Type B pancreatic cell (in vitro differentiated cells): Measurements from ENCODE around the gene VPS37B. TPM values are rescaled to one million over a fixed set of nuclear protein-coding genes. Genes with fewer than 3 reads are reported as not detected.
A peak's percentile ranks its signal among the peaks of the same experiment; 100 is the strongest.

Source experiments
- DNase-seq: peaks from one replicate; pipeline ENCODE4 v3.0.0; 2021; ENCODE audit warnings: mixed read lengths; ENCODE audit not compliant: unreplicated experiment; ENCODE audit errors: extremely low spot score
- H3K27ac Mint-ChIP-seq: 2 replicates; pipeline ENCODE4 v1.8.0; 2021; ENCODE audit warnings: mild to moderate bottlenecking, mixed read lengths
- H3K27me3 Mint-ChIP-seq: 2 replicates; pipeline ENCODE4 v1.8.0; 2021; ENCODE audit warnings: mixed read lengths
- H3K36me3 Mint-ChIP-seq: 2 replicates; pipeline ENCODE4 v1.8.0; 2021; ENCODE audit warnings: mixed read lengths
- H3K4me1 Mint-ChIP-seq: one replicate; pipeline ENCODE4 v1.8.0; 2021; ENCODE audit warnings: mixed read lengths; ENCODE audit not compliant: unreplicated experiment
- H3K4me3 Mint-ChIP-seq: 2 replicates; pipeline ENCODE4 v1.8.0; 2021; ENCODE audit warnings: mild to moderate bottlenecking, mixed read lengths
- H3K9me3 Mint-ChIP-seq: 2 replicates; pipeline ENCODE4 v1.8.0; 2021; ENCODE audit warnings: mixed read lengths
- CTCF ChIP-seq: fragments of 200-600 bp; sonication (generic); conservative IDR thresholded peaks from 2 replicates; pipeline ENCODE4 v1.5.0; 2021; ENCODE audit warnings: antibody characterized with exemption, mild to moderate bottlenecking
- total RNA-seq: library from RNA; stranded (reverse); gene quantifications from 2 replicates; pipeline ENCODE4 v1.2.1, GENCODE V29; 2021; ENCODE audit warnings: low replicate concordance

The VPS37B gene
- total RNA-seq, 1 donor from 2014 or later: 32.4 TPM

DNA sequence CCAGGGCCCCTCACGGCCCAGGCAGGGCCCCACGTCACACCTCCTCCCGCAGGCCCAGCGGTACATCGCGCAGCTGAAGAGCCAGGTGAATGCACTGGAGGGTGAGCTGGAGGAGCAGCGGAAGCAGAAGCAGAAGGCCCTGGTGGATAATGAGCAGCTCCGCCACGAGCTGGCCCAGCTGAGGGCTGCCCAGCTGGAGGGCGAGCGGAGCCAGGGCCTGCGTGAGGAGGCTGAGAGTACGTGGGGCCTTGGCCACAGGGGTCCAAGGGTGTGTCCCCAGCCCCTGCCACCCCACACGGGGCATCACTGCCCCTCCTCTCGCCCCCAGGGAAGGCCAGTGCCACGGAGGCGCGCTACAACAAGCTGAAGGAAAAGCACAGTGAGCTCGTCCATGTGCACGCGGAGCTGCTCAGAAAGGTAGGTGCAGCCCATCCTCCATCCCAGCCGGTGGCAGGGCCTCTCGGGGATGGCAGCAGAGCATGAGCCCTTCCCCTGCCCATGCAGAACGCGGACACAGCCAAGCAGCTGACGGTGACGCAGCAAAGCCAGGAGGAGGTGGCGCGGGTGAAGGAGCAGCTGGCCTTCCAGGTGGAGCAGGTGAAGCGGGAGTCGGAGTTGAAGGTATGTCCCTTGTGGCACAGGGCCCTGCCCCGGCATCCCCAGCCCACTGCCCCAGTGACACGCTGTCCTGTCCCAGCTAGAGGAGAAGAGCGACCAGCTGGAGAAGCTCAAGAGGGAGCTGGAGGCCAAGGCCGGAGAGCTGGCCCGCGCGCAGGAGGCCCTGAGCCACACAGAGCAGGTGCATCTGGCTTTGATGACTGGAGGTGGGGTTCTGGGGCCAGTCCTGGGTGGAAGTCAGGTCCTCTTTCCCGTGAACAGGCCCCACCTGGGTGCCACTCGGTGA lies 39.7 kb downstream of the VPS37B start:
- peaks cover 5% of the 10 kb centered on the region for H3K4me1 Mint-ChIP-seq
- H3K27ac Mint-ChIP-seq: no peak overlapping the region
- H3K27me3 Mint-ChIP-seq: no peaks in the 10 kb centered on the region
- TF ChIP-seq CTCF: no peak
- DNase-seq: no peak
- H3K36me3 Mint-ChIP-seq: no peaks in the 10 kb centered on the region
- H3K4me3 Mint-ChIP-seq: no peak overlapping the region
- no peaks in the 10 kb centered on the region for H3K9me3 Mint-ChIP-seq

DNA sequence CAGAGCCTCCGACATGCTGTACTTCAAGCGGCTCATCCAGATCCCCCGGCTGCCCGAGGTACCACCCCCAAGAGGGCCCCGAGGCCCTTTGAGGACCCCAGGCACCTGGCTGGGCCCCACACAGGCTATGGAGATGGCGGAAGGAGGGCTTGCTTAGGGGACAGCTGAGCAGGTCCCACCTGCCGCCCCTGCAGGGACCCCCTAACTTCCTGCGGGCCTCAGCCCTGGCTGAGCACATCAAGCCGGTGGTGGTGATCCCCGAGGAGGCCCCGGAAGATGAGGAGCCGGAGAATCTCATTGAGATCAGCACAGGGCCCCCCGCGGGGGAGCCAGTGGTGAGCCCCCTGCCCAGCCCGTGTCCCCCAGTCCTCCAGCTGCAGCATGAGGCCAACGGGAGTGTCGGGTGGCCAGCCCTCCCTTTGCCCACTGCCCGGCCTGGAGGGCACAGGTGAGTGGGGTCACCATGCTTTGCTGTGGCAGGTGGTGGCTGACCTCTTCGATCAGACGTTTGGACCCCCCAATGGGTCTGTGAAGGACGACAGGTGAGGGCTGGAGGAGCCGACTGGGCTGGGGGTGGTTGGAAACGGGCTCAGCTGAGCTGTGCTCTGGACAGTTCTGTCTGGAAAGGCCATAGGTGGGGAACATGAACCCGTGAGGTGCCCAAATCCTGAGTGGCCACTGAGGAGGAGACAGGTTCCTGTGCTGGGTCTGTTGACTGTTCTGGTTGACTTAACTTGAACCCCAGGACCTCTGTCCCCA lies 40.7 kb downstream of the VPS37B start:
- no peaks in the 10 kb centered on the region for H3K9me3 Mint-ChIP-seq

DNA sequence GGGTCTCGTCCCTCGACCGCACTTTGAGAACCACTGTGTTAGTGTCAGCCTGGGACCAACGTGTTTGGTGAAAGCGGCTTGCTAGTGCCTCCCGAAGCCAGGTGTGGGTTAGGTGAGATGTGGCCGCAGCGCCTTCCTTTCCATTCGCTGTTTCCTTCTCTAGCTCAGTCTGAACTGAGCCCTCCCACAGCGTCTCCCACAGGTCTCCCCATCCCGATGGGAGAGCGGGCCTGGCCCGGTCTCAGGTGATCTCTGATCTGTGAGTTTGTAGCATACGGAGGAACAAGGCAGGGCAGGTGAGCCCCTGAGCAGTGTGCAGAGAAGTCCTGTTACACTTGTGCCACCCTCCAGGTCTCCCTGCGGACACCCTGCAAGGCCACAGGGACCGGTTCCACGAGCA lies 41.4 kb downstream of the VPS37B start:
- no peak for DNase-seq
- no peak for TF ChIP-seq CTCF
- H3K9me3 Mint-ChIP-seq: no peaks in the 10 kb centered on the region
- peaks cover 5% of the 10 kb centered on the region for H3K4me1 Mint-ChIP-seq
- H3K4me3 Mint-ChIP-seq: no peak overlapping the region
- no peaks in the 10 kb centered on the region for H3K27me3 Mint-ChIP-seq
- H3K27ac Mint-ChIP-seq: no peak overlapping the region
- no peaks in the 10 kb centered on the region for H3K36me3 Mint-ChIP-seq

More for the DNA sequence above, 40.7 kb downstream of the VPS37B start:
- H3K27me3 Mint-ChIP-seq: no peaks in the 10 kb centered on the region
- no peaks in the 10 kb centered on the region for H3K36me3 Mint-ChIP-seq
- no peak for DNase-seq
- no peak overlapping the region for H3K4me3 Mint-ChIP-seq
- peaks cover 5% of the 10 kb centered on the region for H3K4me1 Mint-ChIP-seq
- H3K27ac Mint-ChIP-seq: no peak overlapping the region
- no peak for TF ChIP-seq CTCF

DNA sequence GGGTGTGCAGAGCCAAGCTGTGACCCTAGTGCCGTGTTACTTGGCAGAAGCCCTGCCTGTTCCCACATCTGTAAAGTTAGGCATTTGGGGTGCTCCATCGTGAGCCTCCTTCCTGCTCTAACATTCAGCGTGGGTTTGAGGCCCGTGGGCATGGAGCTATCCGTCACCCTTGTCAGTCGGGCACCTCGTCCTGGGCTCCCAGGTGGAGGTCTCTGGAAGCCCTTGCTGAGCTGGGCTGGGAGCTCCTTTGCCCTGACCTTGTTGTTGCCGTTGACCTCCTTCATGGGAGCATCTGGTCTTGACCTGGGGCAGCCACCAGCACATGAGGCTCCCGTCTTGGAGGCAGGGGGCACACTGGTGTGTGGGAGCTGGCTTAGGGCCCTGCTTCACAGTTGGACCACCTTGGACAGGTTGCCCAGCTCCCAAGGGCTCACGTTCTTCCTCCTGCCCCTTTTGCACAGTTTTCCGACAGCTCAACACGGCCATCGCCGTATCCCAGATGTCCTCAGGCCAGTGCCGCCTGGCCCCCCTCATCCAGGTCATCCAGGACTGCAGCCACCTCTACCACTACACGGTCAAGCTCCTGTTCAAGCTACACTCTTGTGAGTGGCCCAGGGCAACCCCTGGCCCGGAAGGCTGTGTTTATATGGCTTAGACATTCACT lies 42.2 kb downstream of the VPS37B start:
- H3K4me1 Mint-ChIP-seq: peaks cover 5% of the 10 kb centered on the region
- no peak overlapping the region for H3K27ac Mint-ChIP-seq
- no peaks in the 10 kb centered on the region for H3K9me3 Mint-ChIP-seq
- no peak for DNase-seq
- H3K4me3 Mint-ChIP-seq: no peak overlapping the region
- H3K36me3 Mint-ChIP-seq: no peaks in the 10 kb centered on the region
- no peaks in the 10 kb centered on the region for H3K27me3 Mint-ChIP-seq
- no peak for TF ChIP-seq CTCF

- Mint-ChIP-seq H3K27ac (peak overlapping the region; percentile 17), H3K27me3 (no peaks in the 10 kb centered on the region), H3K36me3 (no peaks in the 10 kb centered on the region), H3K9me3 (no peaks in the 10 kb centered on the region), H3K4me3 (no peak overlapping the region), H3K4me1 (peaks cover 5% of the 10 kb centered on the region)
- DNase-seq: no peak
- TF ChIP-seq CTCF: no peak
Measured at GRCh38 chr12:122852336-122853275, 43.3 kb downstream of the VPS37B start.
